ENCODE results near the gene LTBP3. TPM values are rescaled to one million over a fixed set of nuclear protein-coding genes. Genes with fewer than 3 reads are reported as not detected.

The LTBP3 gene
- polyA plus RNA-seq, 1 experiment = 25.3 TPM

GRCh38 chr11:65498042-65498726 is 60.0 kb downstream of the LTBP3 start:
- POLR2A ChIA-PET = interaction anchor here (0.6 to 21.9 kb wide), 22 partner anchors 9 to 819 kb away, joined by 3 to 999 read pairs (median 11); partner anchors contain the start of genes FRMD8, NEAT1, PCNX3 and SCYL1

GRCh38 chr11:65497141-65498041 is 60.8 kb downstream of the LTBP3 start:
- POLR2A ChIA-PET = interaction anchor here (0.6 to 21.9 kb wide), 21 partner anchors 8 to 820 kb away, joined by 3 to 999 read pairs (median 12); partner anchors contain the start of genes NEAT1, SCYL1 and SLC25A45
- DNase-seq (ENCODE audit: low read depth, low spot score) = peak; percentile 98
- CTCF ChIA-PET = interaction anchor here (0.6 to 4.5 kb wide), 8 partner anchors 8 to 726 kb away, joined by 3 to 18 read pairs (median 6); no protein-coding TSS in a partner anchor
- no peaks in the 10 kb centered on the region; the same call in 1 of the 2 replicates for H3K9me3 ChIP-seq (ENCODE audit: control insufficient read depth, insufficient read depth, low read length)
- peak overlapping the region; percentile 97 for H3K4me3 ChIP-seq (ENCODE audit: low read depth, low read length)
- H3K27ac ChIP-seq (ENCODE audit: low read depth, low read length) = peak overlapping the region; percentile 98
- H3K27me3 ChIP-seq (ENCODE audit: control insufficient read depth, insufficient read depth, low read length) = no peaks in the 10 kb centered on the region
- no peak for TF ChIP-seq CTCF (IDR thresholded peaks at IDR 0.05; ENCODE audit: low read depth, low read length)

More at GRCh38 chr11:65498042-65498726, 60.0 kb downstream of the LTBP3 start:
- Histone ChIP-seq H3K27ac (ENCODE audit: low read depth, low read length) (peak overlapping the region; percentile 98), H3K27me3 (ENCODE audit: control insufficient read depth, insufficient read depth, low read length) (no peaks in the 10 kb centered on the region), H3K4me3 (ENCODE audit: low read depth, low read length) (peak overlapping the region; percentile 97), H3K9me3 (ENCODE audit: control insufficient read depth, insufficient read depth, low read length) (no peaks in the 10 kb centered on the region; the same call in 1 of the 2 replicates)
- TF ChIP-seq CTCF (IDR thresholded peaks at IDR 0.05; ENCODE audit: low read depth, low read length) = no peak
- DNase-seq (ENCODE audit: low read depth, low spot score) = no peak
- CTCF ChIA-PET = interaction anchor here (0.8 to 4.5 kb wide), 8 partner anchors 9 to 82 kb away, joined by 3 to 18 read pairs (median 6); no protein-coding TSS in a partner anchor

GRCh38 chr11:65496304-65497140 is 61.6 kb downstream of the LTBP3 start:
- no peak for DNase-seq (ENCODE audit: low read depth, low spot score)
- Histone ChIP-seq H3K27me3 (ENCODE audit: control insufficient read depth, insufficient read depth, low read length) (no peaks in the 10 kb centered on the region), H3K4me3 (ENCODE audit: low read depth, low read length) (peak overlapping the region; percentile 45), H3K27ac (ENCODE audit: low read depth, low read length) (peak overlapping the region; percentile 95), H3K9me3 (ENCODE audit: control insufficient read depth, insufficient read depth, low read length) (no peaks in the 10 kb centered on the region; the same call in 1 of the 2 replicates)
- no peak for TF ChIP-seq CTCF (IDR thresholded peaks at IDR 0.05; ENCODE audit: low read depth, low read length)
- POLR2A ChIA-PET = interaction anchor here (0.6 to 21.9 kb wide), 16 partner anchors 7 to 221 kb away, joined by 3 to 999 read pairs (median 12); partner anchors contain the start of genes NEAT1, SCYL1 and SLC25A45
- CTCF ChIA-PET = interaction anchor here (0.6 to 4.5 kb wide), 8 partner anchors 8 to 727 kb away, joined by 3 to 18 read pairs (median 5); no protein-coding TSS in a partner anchor

GRCh38 chr11:65493367-65494176 is 64.6 kb downstream of the LTBP3 start:
- DNase-seq (ENCODE audit: low read depth, low spot score) = no peak

More at GRCh38 chr11:65493367-65494176, 64.6 kb downstream of the LTBP3 start:
- ChIA-PET POLR2A (interaction anchor here (0.9 to 21.9 kb wide), 10 partner anchors 6 to 71 kb away, joined by 3 to 999 read pairs (median 16); partner anchors contain the start of genes MALAT1 and NEAT1), CTCF (interaction anchor here (2.6 kb wide), 1 partner anchor 14 kb away, joined by 17 read pairs; no protein-coding TSS in a partner anchor)
- H3K27ac ChIP-seq (ENCODE audit: low read depth, low read length) = peak overlapping the region; percentile 100
- H3K9me3 ChIP-seq (ENCODE audit: control insufficient read depth, insufficient read depth, low read length) = no peaks in the 10 kb centered on the region; the same call in 1 of the 2 replicates
- 0 out of 2 replicates have a peak overlapping the region, but pooled peaks have one; percentile 2 for H3K4me3 ChIP-seq (ENCODE audit: low read depth, low read length)
- H3K27me3 ChIP-seq (ENCODE audit: control insufficient read depth, insufficient read depth, low read length) = no peaks in the 10 kb centered on the region
- TF ChIP-seq CTCF (IDR thresholded peaks at IDR 0.05; ENCODE audit: low read depth, low read length) = no peak
